ENCODE data around the gene RASAL2.

- TF ChIP-seq CTCF (conservative IDR thresholded peaks at IDR 0.05; ENCODE audit: low read depth in 2 of 2), result no peak
- TF ChIP-seq ETS1 (IDR thresholded peaks at IDR 0.05), result no peak
- no peak for TF ChIP-seq EZH2 (IDR thresholded peaks at IDR 0.05; ENCODE audit: low read depth, unreplicated experiment)
- TF ChIP-seq NANOG (IDR thresholded peaks at IDR 0.05; ENCODE audit: borderline replicate concordance), result no peak
- no peak for TF ChIP-seq REST (IDR thresholded peaks at IDR 0.05; ENCODE audit: unreplicated experiment)
- no peak for TF ChIP-seq EZH2phosphoT487 (IDR thresholded peaks at IDR 0.05; ENCODE audit: unreplicated experiment)
- TF ChIP-seq POLR2AphosphoS5 (IDR thresholded peaks at IDR 0.05; ENCODE audit: low read depth), result no peak
- no peak for TF ChIP-seq CREB1 (CRISPR knock-in tag; IDR thresholded peaks at IDR 0.05; ENCODE audit: low read depth)
- no peak for TF ChIP-seq JUNB (IDR thresholded peaks at IDR 0.05; ENCODE audit: unreplicated experiment)
- no peak for TF ChIP-seq ZNF114 (CRISPR knock-in tag; IDR thresholded peaks at IDR 0.05)
- no peak for TF ChIP-seq STAT1 (IDR thresholded peaks at IDR 0.05; ENCODE audit: unreplicated experiment)
- no peak for TF ChIP-seq ZNF331 (CRISPR knock-in tag; IDR thresholded peaks at IDR 0.05; ENCODE audit: low read depth)
- TF ChIP-seq ZNF462 (CRISPR knock-in tag; IDR thresholded peaks at IDR 0.05), result no peak
Observed at GRCh38 chr1:178485541-178485981, 391.7 kb downstream of the RASAL2 start.

Data from GM23338 (cell line).